ENCODE measurements around the gene VSTM2B. TPM values are rescaled to one million over a fixed set of nuclear protein-coding genes. Genes with fewer than 3 reads are reported as not detected.

The VSTM2B gene
- total and polyA plus RNA-seq, 2 experiments from 2014 or later: 0.47 to 1.1 TPM

DNA sequence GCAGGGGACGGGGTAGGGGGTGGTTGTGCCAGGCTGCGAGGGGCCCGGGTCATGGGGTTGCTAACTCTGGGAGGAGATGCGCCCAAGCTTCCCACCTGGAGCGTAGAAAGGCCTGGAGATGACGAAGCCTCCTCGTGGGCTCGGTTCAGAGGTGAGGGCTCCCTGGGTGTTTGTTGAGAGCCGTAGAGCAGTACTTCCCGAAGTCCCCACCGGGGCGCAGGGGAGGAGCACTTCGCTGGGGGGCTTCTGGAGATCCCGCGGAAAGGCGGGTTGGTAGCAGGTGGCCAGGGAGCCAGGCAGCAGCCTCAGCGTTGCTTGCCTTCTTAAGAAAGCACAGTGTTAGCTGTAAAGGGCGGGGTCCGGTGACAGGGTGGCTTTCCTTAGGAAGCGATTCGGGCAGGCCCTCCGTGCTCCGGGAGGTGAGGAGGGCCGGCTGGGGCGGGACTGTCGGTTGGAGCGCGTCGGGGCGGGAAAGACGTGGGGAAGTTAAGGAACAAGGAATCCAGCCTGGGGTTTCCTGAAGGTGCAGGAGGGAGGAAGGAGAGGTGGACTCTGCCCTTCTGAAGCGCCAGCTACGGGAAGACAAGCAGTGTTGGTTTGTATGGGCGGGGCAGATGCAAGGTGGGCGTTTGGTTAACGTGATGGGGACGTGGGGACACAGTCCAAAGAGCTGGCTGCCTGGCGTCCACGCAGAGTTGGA is 3.3 kb downstream of the VSTM2B start:
- TF ChIP-seq EZH2phosphoT487 (IDR thresholded peaks at IDR 0.05; ENCODE audit: low read depth, severe bottlenecking, unreplicated experiment) (no peak), EZH2 (IDR thresholded peaks at IDR 0.05; ENCODE audit: borderline replicate concordance) (peak; percentile 36)
- TF ChIP-seq, protein P1, sequence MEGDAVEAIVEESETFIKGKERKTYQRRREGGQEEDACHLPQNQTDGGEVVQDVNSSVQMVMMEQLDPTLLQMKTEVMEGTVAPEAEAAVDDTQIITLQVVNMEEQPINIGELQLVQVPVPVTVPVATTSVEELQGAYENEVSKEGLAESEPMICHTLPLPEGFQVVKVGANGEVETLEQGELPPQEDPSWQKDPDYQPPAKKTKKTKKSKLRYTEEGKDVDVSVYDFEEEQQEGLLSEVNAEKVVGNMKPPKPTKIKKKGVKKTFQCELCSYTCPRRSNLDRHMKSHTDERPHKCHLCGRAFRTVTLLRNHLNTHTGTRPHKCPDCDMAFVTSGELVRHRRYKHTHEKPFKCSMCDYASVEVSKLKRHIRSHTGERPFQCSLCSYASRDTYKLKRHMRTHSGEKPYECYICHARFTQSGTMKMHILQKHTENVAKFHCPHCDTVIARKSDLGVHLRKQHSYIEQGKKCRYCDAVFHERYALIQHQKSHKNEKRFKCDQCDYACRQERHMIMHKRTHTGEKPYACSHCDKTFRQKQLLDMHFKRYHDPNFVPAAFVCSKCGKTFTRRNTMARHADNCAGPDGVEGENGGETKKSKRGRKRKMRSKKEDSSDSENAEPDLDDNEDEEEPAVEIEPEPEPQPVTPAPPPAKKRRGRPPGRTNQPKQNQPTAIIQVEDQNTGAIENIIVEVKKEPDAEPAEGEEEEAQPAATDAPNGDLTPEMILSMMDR (IDR thresholded peaks at IDR 0.05; ENCODE audit: poor library complexity): no peak
- Histone ChIP-seq H3K4me3 (no peak overlapping the region), H3K9me3 (ENCODE audit: low read depth) (no peaks in the 10 kb centered on the region), H3K9me2 (replicated peaks; ENCODE audit: insufficient read depth) (no peaks in the 10 kb centered on the region), H4K20me1 (ENCODE audit: insufficient read depth, poor library complexity, severe bottlenecking) (no peaks in the 10 kb centered on the region), H3K27me3 (peaks cover 83% of the 10 kb centered on the region), H3K36me3 (replicated peaks; ENCODE audit: insufficient read depth, low read depth) (no peaks in the 10 kb centered on the region), H3K4me2 (peak overlapping the region; percentile 77), H3K79me2 (no peaks in the 10 kb centered on the region), H3K27ac (no peak overlapping the region), H3K4me1 (ENCODE audit: insufficient read depth) (peaks cover 11% of the 10 kb centered on the region), H2AFZ (peak overlapping the region; percentile 16)
- 9% methylated on average over 39 of the region's 39 CpGs for WGBS (ENCODE audit: low lambda C conversion rate, missing lambda C conversion rate)
- peak; percentile 51 for DNase-seq (ENCODE audit: low spot score)

DNA sequence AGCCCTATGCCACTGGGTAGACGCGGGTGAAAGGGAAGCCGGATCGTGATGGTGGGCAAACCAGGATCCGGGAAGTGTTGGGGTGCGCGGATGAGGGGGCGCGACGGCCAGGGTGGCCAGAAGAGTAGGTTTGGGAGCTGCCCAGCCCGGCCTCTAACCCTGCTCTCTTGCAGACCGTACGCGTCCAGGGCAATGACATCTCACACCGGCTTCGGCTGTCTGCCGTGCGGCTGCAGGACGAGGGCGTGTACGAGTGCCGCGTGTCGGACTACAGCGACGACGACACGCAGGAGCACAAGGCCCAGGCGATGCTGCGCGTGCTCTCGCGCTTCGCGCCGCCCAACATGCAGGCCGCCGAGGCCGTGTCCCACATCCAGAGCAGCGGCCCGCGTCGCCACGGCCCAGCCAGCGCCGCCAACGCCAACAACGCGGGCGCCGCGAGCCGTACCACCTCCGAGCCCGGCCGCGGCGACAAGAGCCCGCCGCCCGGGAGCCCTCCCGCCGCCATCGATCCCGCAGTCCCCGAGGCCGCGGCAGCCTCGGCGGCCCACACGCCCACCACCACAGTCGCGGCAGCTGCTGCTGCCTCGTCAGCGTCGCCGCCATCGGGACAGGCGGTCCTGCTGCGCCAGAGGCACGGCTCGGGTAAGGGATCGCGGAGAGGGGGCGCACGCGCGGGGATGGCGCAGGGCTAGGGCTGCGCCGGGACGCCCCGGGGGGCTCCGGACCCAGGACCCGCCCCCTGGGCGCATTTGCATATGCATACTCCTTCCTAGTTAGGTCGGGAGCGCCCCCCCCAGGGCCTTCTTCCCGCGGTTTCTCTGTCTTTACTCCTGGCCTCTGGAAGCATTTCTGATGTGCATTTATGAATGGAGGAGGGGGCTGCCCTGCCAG is 4.1 kb downstream of the VSTM2B start:
- H3K36me3 ChIP-seq (replicated peaks; ENCODE audit: insufficient read depth, low read depth): no peaks in the 10 kb centered on the region
- WGBS (ENCODE audit: low lambda C conversion rate, missing lambda C conversion rate): 13% methylated on average over 77 of the region's 100 CpGs
- H3K4me1 ChIP-seq (ENCODE audit: insufficient read depth): peaks cover 11% of the 10 kb centered on the region
- H3K4me2 ChIP-seq: peak overlapping the region; percentile 77
- DNase-seq (ENCODE audit: low spot score): peak; percentile 32
- no peak overlapping the region for H3K27ac ChIP-seq
- H2AFZ ChIP-seq: peak overlapping the region; percentile 16
- no peaks in the 10 kb centered on the region for H4K20me1 ChIP-seq (ENCODE audit: insufficient read depth, poor library complexity, severe bottlenecking)
- TF ChIP-seq, protein P1 (IDR thresholded peaks at IDR 0.05; ENCODE audit: poor library complexity): no peak
- TF ChIP-seq EZH2 (IDR thresholded peaks at IDR 0.05; ENCODE audit: borderline replicate concordance) (peak; percentile 57), EZH2phosphoT487 (IDR thresholded peaks at IDR 0.05; ENCODE audit: low read depth, severe bottlenecking, unreplicated experiment) (peak; percentile 38)
- H3K4me3 ChIP-seq: no peak overlapping the region
- H3K9me3 ChIP-seq (ENCODE audit: low read depth): no peaks in the 10 kb centered on the region
- H3K9me2 ChIP-seq (replicated peaks; ENCODE audit: insufficient read depth): no peaks in the 10 kb centered on the region
- H3K27me3 ChIP-seq: peaks cover 75% of the 10 kb centered on the region
- H3K79me2 ChIP-seq: no peaks in the 10 kb centered on the region

DNA sequence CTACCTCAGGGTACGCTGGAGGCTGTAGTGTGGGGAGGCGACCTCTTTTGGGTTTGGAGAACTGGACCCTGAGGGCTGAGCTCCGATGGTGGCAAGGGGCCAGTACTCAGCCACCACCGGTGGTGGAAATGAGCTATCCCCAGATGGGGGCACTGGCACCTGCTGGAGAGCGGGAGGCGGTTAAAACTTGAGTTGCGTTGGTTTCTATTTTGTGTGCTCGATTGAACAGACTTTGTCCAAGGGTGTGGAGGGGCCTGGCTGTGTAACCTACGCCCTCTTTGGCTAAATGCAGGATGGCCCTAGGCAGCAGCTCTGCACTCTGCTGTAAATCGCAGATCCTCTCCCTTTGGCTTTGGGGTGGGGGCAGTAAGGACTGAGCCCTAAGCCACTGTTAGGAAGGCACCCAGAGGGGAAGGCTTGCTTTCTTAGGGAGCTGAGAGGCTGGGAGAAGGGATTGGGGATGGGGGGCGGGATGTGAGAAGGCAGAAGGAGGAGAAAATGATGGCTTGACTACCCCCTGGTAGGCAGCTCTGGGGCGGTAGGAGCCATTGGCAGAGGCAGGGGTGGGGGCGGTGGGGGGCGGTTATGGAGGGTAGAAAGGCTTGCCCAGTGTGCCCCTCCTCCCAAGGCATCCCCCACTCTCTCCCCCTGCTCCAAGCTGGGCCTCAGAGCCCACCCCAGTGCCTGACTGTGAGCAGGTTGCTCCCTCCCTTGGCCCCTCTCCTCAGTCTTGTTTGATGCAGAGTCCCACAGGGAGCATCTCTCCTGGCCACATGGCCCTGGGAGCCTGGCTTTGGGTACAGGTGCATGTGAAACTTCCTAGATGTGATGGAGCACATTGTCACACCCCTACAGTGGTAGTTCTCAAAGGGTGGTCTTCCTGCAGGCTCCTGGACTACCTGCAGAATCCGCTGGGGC is 5.0 kb downstream of the VSTM2B start:
- peaks cover 70% of the 10 kb centered on the region for H3K27me3 ChIP-seq
- H3K4me2 ChIP-seq: peak overlapping the region; percentile 77

More for the DNA sequence above, 5.0 kb downstream of the VSTM2B start:
- H3K79me2 ChIP-seq: no peaks in the 10 kb centered on the region
- 40% methylated on average over 12 of the region's 15 CpGs for WGBS (ENCODE audit: low lambda C conversion rate, missing lambda C conversion rate)
- no peaks in the 10 kb centered on the region for H3K9me3 ChIP-seq (ENCODE audit: low read depth)
- H3K9me2 ChIP-seq (replicated peaks; ENCODE audit: insufficient read depth): no peaks in the 10 kb centered on the region
- no peaks in the 10 kb centered on the region for H4K20me1 ChIP-seq (ENCODE audit: insufficient read depth, poor library complexity, severe bottlenecking)
- TF ChIP-seq EZH2phosphoT487 (IDR thresholded peaks at IDR 0.05; ENCODE audit: low read depth, severe bottlenecking, unreplicated experiment) (no peak), EZH2 (IDR thresholded peaks at IDR 0.05; ENCODE audit: borderline replicate concordance) (no peak)
- TF ChIP-seq, protein P1 (IDR thresholded peaks at IDR 0.05; ENCODE audit: poor library complexity): no peak
- no peak overlapping the region for H3K4me3 ChIP-seq
- no peaks in the 10 kb centered on the region for H3K36me3 ChIP-seq (replicated peaks; ENCODE audit: insufficient read depth, low read depth)
- no peak overlapping the region for H3K27ac ChIP-seq
- no peak overlapping the region for H2AFZ ChIP-seq
- DNase-seq (ENCODE audit: low spot score): no peak
- peaks cover 11% of the 10 kb centered on the region for H3K4me1 ChIP-seq (ENCODE audit: insufficient read depth)
